ENCODE data around the gene IPO4.
A peak's percentile ranks its signal among the peaks of the same experiment; 100 is the strongest.

Gene IPO4

GRCh38 chr14:24215495-24216344 is 27.1 kb upstream of the IPO4 start, which contains the start of gene MDP1 (continued):
- TF ChIP-seq ZNF843 (tag by site-specific recombination; IDR thresholded peaks at IDR 0.05) (peak; percentile 25; the same call in 1 of the 2 replicates), MZF1 (tag by site-specific recombination; IDR thresholded peaks at IDR 0.05; ENCODE audit: borderline replicate concordance) (peak; percentile 12; the same call in 1 of the 2 replicates), ZNF133 (tag by site-specific recombination; IDR thresholded peaks at IDR 0.05) (no peak), SP2 (tag by site-specific recombination; IDR thresholded peaks at IDR 0.05) (peak; percentile 64), ZNF184 (tag by site-specific recombination; IDR thresholded peaks at IDR 0.05) (0 out of 2 replicates have a peak, but pooled peaks have one; percentile 8), GLI4 (tag by site-specific recombination; IDR thresholded peaks at IDR 0.05) (no peak), ZNF449 (tag by site-specific recombination; IDR thresholded peaks at IDR 0.05) (peak; percentile 68; the same call in 1 of the 2 replicates), SCRT1 (tag by site-specific recombination; IDR thresholded peaks at IDR 0.05; ENCODE audit: borderline replicate concordance) (no peak), TCF7L2 (IDR thresholded peaks at IDR 0.05; ENCODE audit: borderline replicate concordance, low read depth, low read length) (no peak), ZNF623 (tag by site-specific recombination; IDR thresholded peaks at IDR 0.05) (peak; percentile 15; the same call in 1 of the 2 replicates), ZBTB26 (tag by site-specific recombination; optimal IDR thresholded peaks at IDR 0.05) (peak; percentile 51), YY1 (tag by site-specific recombination; IDR thresholded peaks at IDR 0.05) (peak; percentile 92), ZNF292 (tag by site-specific recombination; IDR thresholded peaks at IDR 0.05; ENCODE audit: borderline replicate concordance, low read depth) (no peak), ZFP37 (tag by site-specific recombination; IDR thresholded peaks at IDR 0.05) (no peak), ZFP69B (tag by site-specific recombination; IDR thresholded peaks at IDR 0.05) (peak; percentile 53; the same call in 1 of the 2 replicates)

GRCh38 chr14:24213866-24214662 is 25.4 kb upstream of the IPO4 start:
- Histone ChIP-seq H3K4me1 (ENCODE audit: control insufficient read depth, insufficient read depth, low read length) (no peaks in the 10 kb centered on the region), H3K27ac (ENCODE audit: extremely low read depth, low read depth, low read length) (peak overlapping the region; percentile 94), H3K36me3 (ENCODE audit: control insufficient read depth in 2 of 2, insufficient read depth in 1 of 2, low read length in 2 of 2) (peaks cover 13 to 50% of the 10 kb centered on the region in 2 experiments), H3K9me3 (ENCODE audit: control insufficient read depth, insufficient read depth, low read depth, low read length) (no peaks in the 10 kb centered on the region), H3K4me3 (ENCODE audit: low read depth, low read length) (peak overlapping the region; percentile 26; the same call in 1 of the 2 replicates)
- POLR2A ChIA-PET: interaction anchor here (0.8 to 4.3 kb wide), 17 partner anchors 9 to 99 kb away, joined by 3 to 43 read pairs (median 5); partner anchors contain the start of genes DCAF11, EMC9, IPO4 and IRF9
- CTCF ChIA-PET: interaction anchor here (0.6 to 1.6 kb wide), 9 partner anchors 9 to 913 kb away, joined by 3 to 4 read pairs (median 3); no protein-coding TSS in a partner anchor
- no peak for TF ChIP-seq ZNF174 (tag by site-specific recombination; IDR thresholded peaks at IDR 0.05)
- no peak for TF ChIP-seq ZNF335 (tag by site-specific recombination; conservative IDR thresholded peaks at IDR 0.05)
- TF ChIP-seq ZNF660 (tag by site-specific recombination; IDR thresholded peaks at IDR 0.05): no peak
- TF ChIP-seq GLI2 (tag by site-specific recombination; IDR thresholded peaks at IDR 0.05; ENCODE audit: borderline replicate concordance, low read depth): no peak
- TF ChIP-seq ZNF768 (tag by site-specific recombination; IDR thresholded peaks at IDR 0.05): no peak
